NB4 (cell line): Measurements from ENCODE around the gene STK32C.

Experiments
- CTCF ChIP-seq: IDR thresholded peaks from one replicate; pipeline ENCODE4 v1.5.1; 2012; ENCODE audit warnings: low read depth, low read length
- MAX ChIP-seq: IDR thresholded peaks from 2 replicates; pipeline ENCODE4 v1.6.1; 2011; ENCODE audit warnings: low read depth, low read length
- POLR2A ChIP-seq: IDR thresholded peaks from 2 replicates; pipeline ENCODE4 v1.6.1; 2011; ENCODE audit warnings: mild to moderate bottlenecking; ENCODE audit not compliant: insufficient read length; ENCODE audit errors: extremely low read depth

- TF ChIP-seq CTCF (no peak), POLR2A (no peak), MAX (no peak)
These were observed 41.1 kb downstream of the STK32C start for GRCh38 chr10:132266594-132267161.
